Cardiac muscle cell (in vitro differentiated cells and primary cell): ENCODE data around the gene TCP11L2. TPM values are rescaled to one million over a fixed set of nuclear protein-coding genes. Genes with fewer than 3 reads are reported as not detected.

Source experiments
- DNase-seq, 2 donors: peaks; one replicate each; pipeline versions ENCODE4 v3.0.0 to v3.0.0-alpha.2; 2010 to 2017; ENCODE audit warnings: low read depth in 1 of 2, low spot score in 1 of 2
- H3K27ac ChIP-seq: fragments of 200-600 bp; sonication (generic); 2 replicates; pipeline ENCODE4 v1.5.1; 2016
- H3K27me3 ChIP-seq: fragments of 200-600 bp; sonication (generic); 2 replicates; pipeline ENCODE4 v1.6.0; 2016; ENCODE audit warnings: control low read depth
- H3K36me3 ChIP-seq: fragments of 200-600 bp; sonication (generic); 2 replicates; pipeline ENCODE4 v1.5.1; 2016; ENCODE audit warnings: control low read depth
- H3K4me1 ChIP-seq: fragments of 200-600 bp; sonication (generic); 2 replicates; pipeline ENCODE4 v1.8.1; 2017; ENCODE audit warnings: low read depth, mild to moderate bottlenecking, mixed run types
- H3K4me3 ChIP-seq: fragments of 200-600 bp; sonication (generic); 2 replicates; pipeline ENCODE4 v1.5.1; 2016; ENCODE audit warnings: mild to moderate bottlenecking
- H3K9me3 ChIP-seq: fragments of 200-600 bp; sonication (generic); 2 replicates; pipeline ENCODE4 v1.5.1; 2017; ENCODE audit warnings: low read depth, mild to moderate bottlenecking, control low read depth
- CTCF ChIP-seq: IDR thresholded peaks from 2 replicates; pipeline ENCODE4 v1.5.1; 2012; ENCODE audit warnings: low read depth, mild to moderate bottlenecking, low read length
- polyA plus RNA-seq: library from polyadenylated mRNA; unstranded; fragments of >200 nt; fragmentation: Nextera tagmentation; extraction: Ambion mirVana; gene quantifications from 2 replicates; pipeline ENCODE4 v1.2.1, GENCODE V29; 2016
- total RNA-seq: library from RNA; depleted of rRNA; stranded (reverse); fragments of >200 nt; gene quantifications from 2 replicates; pipeline ENCODE4 v1.2.3, GENCODE V29; 2016

The TCP11L2 gene
- total and polyA plus RNA-seq, 2 experiments from 2014 or later = 9.0 to 22.1 TPM

- Histone ChIP-seq H3K4me1 (peaks cover 25% of the 10 kb centered on the region), H3K9me3 (no peaks in the 10 kb centered on the region), H3K36me3 (no peaks in the 10 kb centered on the region), H3K4me3 (peak overlapping the region; percentile 81), H3K27me3 (no peaks in the 10 kb centered on the region), H3K27ac (peak overlapping the region; percentile 96)
- TF ChIP-seq CTCF = no peak
- DNase-seq = peak in 1 of 2 donors; percentile 84
These were observed 56.1 kb downstream of the TCP11L2 start for GRCh38 chr12:106358396-106359241.

DNA sequence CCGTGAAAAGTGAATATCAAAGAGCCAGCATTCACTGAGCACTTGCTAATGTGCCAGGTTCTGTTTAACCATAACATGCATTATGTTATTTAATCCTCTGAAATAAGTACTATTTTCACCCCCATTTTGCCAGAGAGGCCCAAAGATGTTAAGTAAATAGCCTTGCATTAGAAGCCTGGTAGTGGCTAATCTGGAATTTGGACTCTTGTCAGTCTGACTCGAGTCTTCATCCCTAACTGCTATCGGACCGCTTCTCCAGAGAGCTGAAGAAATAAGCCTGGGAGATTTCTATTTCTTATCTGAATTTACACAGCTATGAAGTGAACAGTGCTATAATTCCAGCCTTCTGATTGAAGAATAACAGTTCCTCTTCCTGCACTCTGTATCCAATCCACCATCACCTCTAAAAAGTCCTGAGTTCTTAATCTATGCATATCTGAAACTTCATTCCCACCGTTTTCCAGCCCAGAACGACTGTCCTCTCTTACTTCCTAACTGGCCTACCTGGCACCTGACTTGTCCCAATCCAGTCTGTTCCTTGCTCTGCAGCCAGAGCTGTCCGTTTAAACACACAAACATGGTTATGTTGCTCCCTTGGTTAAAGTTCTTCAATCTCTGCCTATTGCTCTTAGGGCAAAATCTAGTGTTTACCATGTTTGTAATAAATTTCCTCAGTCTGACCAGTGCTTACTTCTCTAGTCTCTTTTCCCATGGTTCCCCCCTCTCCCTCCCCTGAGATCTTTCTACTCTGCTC lies 57.3 kb downstream of the TCP11L2 start:
- no peak for DNase-seq
- TF ChIP-seq CTCF = no peak
- Histone ChIP-seq H3K4me3 (no peak overlapping the region), H3K36me3 (no peaks in the 10 kb centered on the region), H3K4me1 (peaks cover 25% of the 10 kb centered on the region), H3K9me3 (no peaks in the 10 kb centered on the region), H3K27me3 (no peaks in the 10 kb centered on the region), H3K27ac (no peak overlapping the region)

DNA sequence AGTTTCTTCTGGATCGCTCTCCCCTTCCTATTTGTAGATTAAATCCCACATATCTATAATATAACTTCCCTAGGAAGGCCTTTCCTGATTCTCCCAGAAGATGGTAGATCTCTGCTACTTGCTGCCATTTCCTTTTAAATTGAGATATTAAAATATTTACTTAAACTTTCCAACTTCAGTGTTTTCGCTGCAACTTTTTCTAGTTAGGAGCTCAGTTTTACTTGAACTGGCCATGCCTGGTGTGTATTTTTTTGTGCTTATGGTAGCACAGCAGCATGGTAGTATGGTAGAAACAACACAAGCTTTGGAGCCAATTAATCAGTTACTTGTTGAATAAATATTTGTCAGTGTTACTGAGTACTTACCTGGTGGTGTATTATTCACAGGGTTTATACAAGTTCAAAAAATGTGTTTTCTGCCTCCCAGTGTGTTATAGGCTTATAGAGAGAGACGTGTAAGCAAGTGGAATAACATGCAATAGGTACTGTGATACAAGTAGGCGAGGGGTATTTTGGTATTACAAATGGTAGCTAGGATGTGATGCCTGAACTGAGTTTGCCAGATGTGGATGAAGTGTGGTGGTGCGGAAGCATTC lies 58.0 kb downstream of the TCP11L2 start:
- Histone ChIP-seq H3K4me1 (peaks cover 25% of the 10 kb centered on the region), H3K36me3 (no peaks in the 10 kb centered on the region), H3K27me3 (no peaks in the 10 kb centered on the region), H3K9me3 (no peaks in the 10 kb centered on the region), H3K27ac (no peak overlapping the region), H3K4me3 (no peak overlapping the region)
- TF ChIP-seq CTCF = no peak
- DNase-seq = no peak

DNA sequence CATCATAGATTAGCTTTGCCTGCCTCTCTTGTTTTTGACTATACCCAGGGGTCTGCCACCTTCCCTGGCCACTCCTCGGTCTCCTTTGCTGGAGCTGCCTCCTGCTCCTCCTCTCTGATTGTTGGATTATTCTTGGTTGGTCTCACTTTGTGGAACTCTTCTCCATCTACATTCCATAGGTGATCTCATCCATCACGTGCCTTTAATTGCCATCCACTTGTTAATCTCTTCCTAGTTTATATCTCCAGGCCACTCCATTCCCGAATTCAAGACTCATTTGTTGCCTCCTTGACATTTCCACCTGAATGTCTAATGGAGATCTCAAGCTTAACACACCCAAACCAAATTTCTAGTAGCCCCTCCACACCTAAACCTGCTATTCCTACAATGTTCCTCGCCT lies 60.4 kb downstream of the TCP11L2 start:
- no peak for TF ChIP-seq CTCF
- Histone ChIP-seq H3K4me3 (no peak overlapping the region), H3K36me3 (peaks cover 9% of the 10 kb centered on the region), H3K27ac (no peak overlapping the region), H3K9me3 (no peaks in the 10 kb centered on the region), H3K4me1 (peaks cover 18% of the 10 kb centered on the region), H3K27me3 (no peaks in the 10 kb centered on the region)
- no peak for DNase-seq

DNA sequence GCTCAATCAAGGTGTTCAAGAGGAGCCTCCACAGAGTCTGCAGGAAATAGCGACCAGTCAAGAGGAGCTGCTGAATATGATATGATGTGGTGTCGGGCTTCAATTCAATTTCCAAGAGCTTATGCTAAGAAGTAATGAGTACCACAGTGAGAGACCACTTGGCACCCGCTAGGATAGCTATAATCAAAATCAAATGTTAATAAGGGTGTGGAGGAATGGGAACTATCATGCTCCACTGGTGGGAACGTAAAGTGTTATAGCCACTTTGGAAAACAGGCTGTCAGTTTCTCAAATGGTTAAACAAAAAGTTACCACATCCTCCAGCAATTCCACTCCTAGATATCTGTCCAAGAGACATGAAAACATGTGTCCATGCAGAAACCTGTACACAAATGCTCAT lies 61.7 kb downstream of the TCP11L2 start:
- H3K9me3 ChIP-seq = no peaks in the 10 kb centered on the region
- H3K27ac ChIP-seq = no peak overlapping the region
- H3K36me3 ChIP-seq = peaks cover 14% of the 10 kb centered on the region
- TF ChIP-seq CTCF = no peak
- peaks cover 13% of the 10 kb centered on the region for H3K4me1 ChIP-seq
- H3K27me3 ChIP-seq = no peaks in the 10 kb centered on the region
- no peak for DNase-seq
- H3K4me3 ChIP-seq = no peak overlapping the region
